H9 (cell line): ENCODE measurements around the gene CDC45. TPM values are rescaled to one million over a fixed set of nuclear protein-coding genes. Genes with fewer than 3 reads are reported as not detected.

Experiments
- DNase-seq: peaks from one replicate; pipeline ENCODE4 v3.0.0-alpha.2; 2017
- H2AFZ ChIP-seq: one replicate; pipeline ENCODE4 v1.6.1; 2013; ENCODE audit warnings: mild to moderate bottlenecking, low read length, control low read depth, moderate library complexity
- H2AK5ac ChIP-seq: 2 replicates; pipeline ENCODE4 v1.6.1; 2013; ENCODE audit warnings: low read length, control low read depth, mixed read lengths; ENCODE audit not compliant: insufficient read length
- H2BK120ac ChIP-seq: one replicate; pipeline ENCODE4 v1.6.1; 2013; ENCODE audit warnings: low read depth, mild to moderate bottlenecking, low read length, control low read depth, inconsistent platforms; ENCODE audit not compliant: poor library complexity, severe bottlenecking
- H2BK12ac ChIP-seq: 2 replicates; pipeline ENCODE4 v1.6.1; 2013; ENCODE audit warnings: low read length, control low read depth, mixed read lengths, low read depth; ENCODE audit not compliant: insufficient read length
- H2BK15ac ChIP-seq: 2 replicates; pipeline ENCODE4 v1.6.1; 2013; ENCODE audit warnings: low read depth, low read length, control low read depth
- H2BK20ac ChIP-seq: one replicate; pipeline ENCODE4 v1.6.1; 2013; ENCODE audit warnings: low read depth, mild to moderate bottlenecking, low read length, control low read depth, inconsistent platforms; ENCODE audit not compliant: poor library complexity, severe bottlenecking
- H2BK5ac ChIP-seq: 2 replicates; pipeline ENCODE4 v1.6.1; 2013; ENCODE audit warnings: low read length, control low read depth, mixed read lengths; ENCODE audit not compliant: insufficient read length
- H3K14ac ChIP-seq: 2 replicates; pipeline ENCODE4 v1.6.1; 2013; ENCODE audit warnings: low read length, control low read depth; ENCODE audit not compliant: insufficient read depth
- H3K18ac ChIP-seq: 2 replicates; pipeline ENCODE4 v1.6.1; 2013; ENCODE audit warnings: low read depth, mild to moderate bottlenecking, mixed read lengths, low read length, control low read depth; ENCODE audit not compliant: insufficient read length
- H3K23ac ChIP-seq: 2 replicates; pipeline ENCODE4 v1.6.1; 2013; ENCODE audit warnings: low read length, control low read depth, mixed read lengths, low read depth; ENCODE audit not compliant: insufficient read length
- H3K23me2 ChIP-seq: 2 replicates; pipeline ENCODE4 v1.6.1; 2013; ENCODE audit warnings: low read depth, mild to moderate bottlenecking, mixed read lengths, low read length, control low read depth; ENCODE audit not compliant: insufficient read length, poor library complexity, severe bottlenecking
- H3K27ac ChIP-seq: 2 replicates; pipeline ENCODE4 v1.5.1; 2013; ENCODE audit warnings: low read length, control low read depth, mixed read lengths, low read depth; ENCODE audit not compliant: insufficient read length
- H3K27me3 ChIP-seq: 2 replicates; pipeline ENCODE4 v1.6.1; 2013; ENCODE audit warnings: low read length, control low read depth, inconsistent platforms; ENCODE audit not compliant: insufficient read depth
- H3K4ac ChIP-seq: 2 replicates; pipeline ENCODE4 v1.6.1; 2013; ENCODE audit warnings: low read depth, mild to moderate bottlenecking, control low read depth, inconsistent platforms, low read length, moderate library complexity
- H3K4me1 ChIP-seq: 2 replicates; pipeline ENCODE4 v1.6.1; 2013; ENCODE audit warnings: low read length, control low read depth, inconsistent platforms; ENCODE audit not compliant: insufficient read depth
- H3K4me2 ChIP-seq: 2 replicates; pipeline ENCODE4 v1.6.1; 2013; ENCODE audit warnings: low read length, control low read depth, mixed read lengths; ENCODE audit not compliant: insufficient read length, insufficient read depth
- H3K56ac ChIP-seq: 2 replicates; pipeline ENCODE4 v1.6.1; 2013; ENCODE audit warnings: low read depth, mild to moderate bottlenecking, mixed read lengths, low read length, control low read depth; ENCODE audit not compliant: insufficient read length
- H3K79me1 ChIP-seq: 2 replicates; pipeline ENCODE4 v1.6.1; 2013; ENCODE audit warnings: low read depth, mild to moderate bottlenecking, moderate library complexity, low read length, control low read depth, inconsistent platforms; ENCODE audit not compliant: insufficient read depth, poor library complexity, severe bottlenecking
- H3K79me2 ChIP-seq: 2 replicates; pipeline ENCODE4 v1.6.1; 2013; ENCODE audit warnings: low read length, control low read depth, inconsistent platforms; ENCODE audit not compliant: insufficient read depth
- H3K9ac ChIP-seq: 2 replicates; pipeline ENCODE4 v1.6.1; 2013; ENCODE audit warnings: low read length, control low read depth, mixed read lengths; ENCODE audit not compliant: insufficient read length; ENCODE audit errors: extremely low read depth
- H3K9me3 ChIP-seq: one replicate; pipeline ENCODE4 v1.6.1; 2013; ENCODE audit warnings: low read depth, low read length, inconsistent platforms; ENCODE audit not compliant: control insufficient read depth
- H3T11ph ChIP-seq: one replicate; pipeline ENCODE4 v1.6.1; 2013; ENCODE audit warnings: mild to moderate bottlenecking, low read length, control low read depth, inconsistent platforms
- H4K20me1 ChIP-seq: one replicate; pipeline ENCODE4 v1.6.1; 2013; ENCODE audit not compliant: control insufficient read depth, insufficient read length, insufficient read depth
- H4K5ac ChIP-seq: 2 replicates; pipeline ENCODE4 v1.6.1; 2013; ENCODE audit warnings: low read depth, mild to moderate bottlenecking, mixed read lengths, low read length, control low read depth; ENCODE audit not compliant: insufficient read length
- H4K8ac ChIP-seq: replicated peaks from 2 replicates; pipeline ENCODE4 v1.6.1; 2013; ENCODE audit warnings: low read length, control low read depth, mixed read lengths, low read depth; ENCODE audit not compliant: insufficient read length
- H4K91ac ChIP-seq: 2 replicates; pipeline ENCODE4 v1.6.1; 2013; ENCODE audit warnings: low read depth, mild to moderate bottlenecking, moderate library complexity, mixed read lengths, low read length, control low read depth; ENCODE audit not compliant: insufficient read length
- H3K27ac Mint-ChIP-seq, 3 experiments: 2 replicates in 2 of 3; 3 replicates in 1 of 3; pipeline ENCODE4 v1.8.0; 2020 to 2021; ENCODE audit warnings: mixed read lengths in 3 of 3, mild to moderate bottlenecking in 1 of 3, moderate library complexity in 1 of 3
- H3K27me3 Mint-ChIP-seq: 2 replicates; pipeline ENCODE4 v1.8.0; 2021; ENCODE audit warnings: low read depth, mild to moderate bottlenecking, moderate library complexity, mixed read lengths
- H3K36me3 Mint-ChIP-seq, 3 experiments: 2 replicates in 2 of 3; 3 replicates in 1 of 3; pipeline ENCODE4 v1.8.0; 2020 to 2021; ENCODE audit warnings: low read depth in 3 of 3, mixed read lengths in 3 of 3; ENCODE audit not compliant: insufficient read depth in 1 of 3
- H3K4me1 Mint-ChIP-seq, 2 experiments: 2 replicates each; pipeline ENCODE4 v1.8.0; 2020; ENCODE audit warnings: mixed read lengths in 2 of 2
- H3K4me3 Mint-ChIP-seq, 2 experiments: 2 replicates in 1 of 2; 3 replicates in 1 of 2; pipeline ENCODE4 v1.8.0; 2020 to 2021; ENCODE audit warnings: mild to moderate bottlenecking in 2 of 2, mixed read lengths in 2 of 2, moderate library complexity in 1 of 2
- H3K9me3 Mint-ChIP-seq, 2 experiments: 2 replicates in 1 of 2; 3 replicates in 1 of 2; pipeline ENCODE4 v1.8.0; 2020; ENCODE audit warnings: mild to moderate bottlenecking in 2 of 2, mixed read lengths in 2 of 2, moderate library complexity in 1 of 2
- CTCF ChIP-seq: fragments of 200-600 bp; sonication (generic); conservative IDR thresholded peaks from 3 replicates; pipeline ENCODE4 v1.8.0; 2021; ENCODE audit warnings: antibody characterized with exemption, mild to moderate bottlenecking
- WGBS: extraction: QIAGEN DNeasy Blood & Tissue Kit; methylation state at CpG from one replicate; pipeline ENCODE4 v1.1.7; 2013; ENCODE audit warnings: missing lambda C conversion rate, low lambda C conversion rate, mixed read lengths; ENCODE audit not compliant: insufficient read length; ENCODE audit errors: extremely low coverage; 5-methylcytosine and 5-hydroxymethylcytosine counted together
- total RNA-seq: library from RNA; stranded (reverse); gene quantifications from 2 replicates; pipeline ENCODE4 v1.2.1, GENCODE V29; 2021

CDC45 gene
- total RNA-seq, 1 experiment from 2014 or later: 35.7 TPM

- no peak overlapping the region for H2BK5ac ChIP-seq
- no peak for TF ChIP-seq CTCF
- no peak overlapping the region for H4K5ac ChIP-seq
- no peak overlapping the region for H4K91ac ChIP-seq
- no peak overlapping the region for H2BK12ac ChIP-seq
- no peak overlapping the region for H3K4ac ChIP-seq
- H3K4me2 ChIP-seq: no peak overlapping the region
- no CpG with 5 or more reads among the region's 3 CpGs for WGBS
- no peak overlapping the region for H2BK120ac ChIP-seq
- no peak overlapping the region for H2AFZ ChIP-seq
- no peaks in the 10 kb centered on the region for H4K20me1 ChIP-seq
- no peak overlapping the region for H3K56ac ChIP-seq
- no peak overlapping the region for H3T11ph ChIP-seq
- Mint-ChIP-seq H3K9me3 (no peaks in the 10 kb centered on the region), H3K36me3 (peaks cover 5 to 72% (median 44%) of the 10 kb centered on the region in 3 experiments), H3K4me3 (no peak overlapping the region), H3K4me1 (no peaks in the 10 kb centered on the region), H3K27ac (no peak overlapping the region), H3K27me3 (no peaks in the 10 kb centered on the region)
- no peak overlapping the region for H3K18ac ChIP-seq
- H3K14ac ChIP-seq: no peak overlapping the region
- no peaks in the 10 kb centered on the region for H3K79me2 ChIP-seq
- H3K27ac ChIP-seq: no peak overlapping the region
- no peaks in the 10 kb centered on the region for H3K23me2 ChIP-seq
- H2AK5ac ChIP-seq: no peak overlapping the region
- H3K23ac ChIP-seq: no peak overlapping the region
- H3K9ac ChIP-seq: no peak overlapping the region
- no peak overlapping the region for H2BK20ac ChIP-seq
- H3K79me1 ChIP-seq: no peaks in the 10 kb centered on the region
- no peaks in the 10 kb centered on the region for H3K9me3 ChIP-seq
- H4K8ac ChIP-seq: no peak overlapping the region
- H2BK15ac ChIP-seq: no peak overlapping the region
- H3K27me3 ChIP-seq: no peaks in the 10 kb centered on the region
- no peaks in the 10 kb centered on the region for H3K4me1 ChIP-seq
- DNase-seq: no peak
Observed at GRCh38 chr22:19497245-19497644, 17.5 kb downstream of the CDC45 start.
